HL-60/S4 treated with phorbol 12-myristate 13-acetate at 8.2 ng/mL for 4 days and 3 days (cell line): ENCODE results near the gene C8B.

Experiments
- in situ Hi-C: fragments of 300-500 bp; cut with MboI; formaldehyde crosslinking; loops from 2 replicates; pipeline ENCODE4 v1.15.0; 2022; ENCODE audit warnings: low sequenced_read_pairs

The C8B gene

GRCh38 chr1:56933606-56934005 is 32.2 kb downstream of the C8B start:
- in situ Hi-C loops: no loop called here

DNA sequence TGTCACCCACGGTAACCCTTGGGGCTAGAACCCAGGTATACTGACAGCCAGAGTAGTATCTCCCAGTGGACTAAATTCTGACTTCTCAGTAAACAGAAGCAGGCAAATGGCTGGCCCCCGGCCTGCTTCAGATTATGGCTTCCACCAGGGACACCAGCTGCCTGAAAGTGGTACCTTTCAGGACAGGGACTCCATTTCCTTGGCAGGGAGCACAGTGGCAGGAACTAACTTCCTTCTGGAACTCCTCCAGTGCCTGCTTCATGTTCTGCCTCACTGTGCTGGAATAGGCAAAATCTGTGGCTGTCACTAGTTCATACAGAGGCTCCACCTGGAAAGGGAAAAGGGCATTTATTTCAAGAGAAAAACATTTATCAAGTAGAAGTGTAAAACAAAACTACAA is 32.7 kb downstream of the C8B start:
- in situ Hi-C loops: no loop called here

DNA sequence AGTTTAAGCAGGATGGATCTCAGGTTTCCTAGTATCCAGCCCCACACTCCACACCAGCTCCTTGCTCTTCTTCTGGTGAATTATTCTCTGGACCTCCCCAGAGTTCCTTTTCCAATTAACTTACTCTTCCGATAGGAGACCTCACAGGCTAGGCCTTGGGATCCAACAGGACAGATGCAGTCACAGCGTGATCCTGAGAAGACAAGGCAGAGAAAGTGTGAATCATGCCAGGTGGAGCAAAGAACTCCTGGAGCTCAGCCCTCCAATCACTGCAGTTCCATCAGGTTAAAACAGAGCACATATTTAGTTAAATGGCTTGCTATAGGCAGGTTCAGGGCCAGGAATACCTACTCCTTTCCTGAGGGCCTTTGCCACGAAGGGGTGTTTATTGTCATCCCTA is 34.1 kb downstream of the C8B start:
- in situ Hi-C loops: no loop called here

- in situ Hi-C loops: no loop called here
These were observed 34.6 kb downstream of the C8B start for GRCh38 chr1:56931211-56931610.

DNA sequence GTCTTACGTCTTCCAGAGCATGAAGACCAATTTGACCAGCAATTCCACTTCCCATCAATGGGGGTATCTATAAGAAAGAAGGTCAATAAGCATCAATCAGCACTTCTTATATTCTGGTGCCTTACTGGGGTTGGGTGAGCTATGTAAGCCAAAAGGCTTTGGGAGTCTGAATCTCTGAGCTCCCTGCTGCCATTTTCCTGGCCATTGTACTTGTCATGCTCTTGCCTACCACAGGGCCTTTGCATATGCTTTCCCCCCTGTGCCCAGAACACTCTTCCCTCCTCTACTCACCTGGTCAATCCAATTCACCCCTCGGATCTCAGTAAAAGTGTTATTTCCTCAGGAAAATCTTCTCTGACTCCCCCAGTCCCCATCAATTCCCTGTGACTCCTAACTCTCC is 36.3 kb downstream of the C8B start:
- in situ Hi-C loops: no loop called here

GRCh38 chr1:56927986-56928385 is 37.8 kb downstream of the C8B start:
- in situ Hi-C loops: no loop called here

GRCh38 chr1:56927171-56927570 is 38.6 kb downstream of the C8B start:
- in situ Hi-C loops: no loop called here

DNA sequence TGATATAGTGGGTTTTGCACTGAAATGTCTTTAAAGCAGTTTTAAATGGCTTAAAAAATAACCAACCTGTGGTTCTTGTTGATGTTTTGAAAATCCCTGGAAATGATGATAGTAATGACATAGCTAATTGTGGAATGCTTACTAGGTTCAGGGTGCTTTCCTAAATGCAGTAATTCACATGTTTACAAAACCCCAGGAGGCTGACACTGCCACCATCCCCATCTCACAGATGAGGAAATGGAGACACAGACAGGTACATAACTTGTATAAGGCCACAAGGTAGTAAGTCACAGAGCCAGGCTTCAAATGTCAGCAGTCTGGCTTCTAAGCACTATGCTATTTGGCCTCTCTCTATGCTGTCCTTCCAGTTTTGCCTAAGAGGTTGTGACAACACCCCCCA is 40.6 kb downstream of the C8B start:
- in situ Hi-C loops: no loop called here

- in situ Hi-C loops: no loop called here
These were observed 41.7 kb downstream of the C8B start for GRCh38 chr1:56924116-56924515.

GRCh38 chr1:56923201-56923600 is 42.6 kb downstream of the C8B start:
- in situ Hi-C loops: no loop called here

- in situ Hi-C loops: no loop called here
These were observed 43.3 kb downstream of the C8B start for GRCh38 chr1:56922507-56922906.

- in situ Hi-C loops: no loop called here
These were observed 43.7 kb downstream of the C8B start for GRCh38 chr1:56922070-56922469.

DNA sequence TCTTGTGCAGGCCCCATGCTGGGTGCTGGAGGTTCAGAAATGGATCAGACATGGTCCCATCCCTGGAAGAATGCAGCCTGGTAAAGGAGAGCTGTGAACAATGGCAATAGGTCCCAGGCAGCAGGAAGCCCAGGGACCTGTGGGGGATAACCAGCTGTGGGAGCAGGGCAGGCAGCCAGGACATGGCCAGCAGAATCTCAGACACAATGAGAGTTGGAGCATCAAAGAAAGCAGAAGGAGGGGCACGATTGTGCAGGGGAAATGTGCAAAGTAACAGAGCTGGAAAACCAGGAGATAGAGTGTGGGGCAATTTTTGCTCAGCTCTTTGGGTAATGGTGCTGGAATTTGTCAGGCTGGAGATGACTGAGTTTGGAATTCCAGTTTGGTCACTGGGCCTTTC is 44.3 kb downstream of the C8B start:
- in situ Hi-C loops: no loop called here

GRCh38 chr1:56920591-56921001 is 45.2 kb downstream of the C8B start:
- in situ Hi-C loops: no loop called here

GRCh38 chr1:56917356-56917755 is 48.5 kb downstream of the C8B start:
- in situ Hi-C loops: no loop called here

- in situ Hi-C loops: no loop called here
These were observed 49.2 kb downstream of the C8B start for GRCh38 chr1:56916630-56917029.

- in situ Hi-C loops: no loop called here
These were observed 49.9 kb downstream of the C8B start for GRCh38 chr1:56915960-56916359.

GRCh38 chr1:56912325-56912724 is 53.5 kb downstream of the C8B start:
- in situ Hi-C loops: no loop called here

- in situ Hi-C loops: no loop called here
These were observed 54.5 kb downstream of the C8B start for GRCh38 chr1:56911098-56911938.

DNA sequence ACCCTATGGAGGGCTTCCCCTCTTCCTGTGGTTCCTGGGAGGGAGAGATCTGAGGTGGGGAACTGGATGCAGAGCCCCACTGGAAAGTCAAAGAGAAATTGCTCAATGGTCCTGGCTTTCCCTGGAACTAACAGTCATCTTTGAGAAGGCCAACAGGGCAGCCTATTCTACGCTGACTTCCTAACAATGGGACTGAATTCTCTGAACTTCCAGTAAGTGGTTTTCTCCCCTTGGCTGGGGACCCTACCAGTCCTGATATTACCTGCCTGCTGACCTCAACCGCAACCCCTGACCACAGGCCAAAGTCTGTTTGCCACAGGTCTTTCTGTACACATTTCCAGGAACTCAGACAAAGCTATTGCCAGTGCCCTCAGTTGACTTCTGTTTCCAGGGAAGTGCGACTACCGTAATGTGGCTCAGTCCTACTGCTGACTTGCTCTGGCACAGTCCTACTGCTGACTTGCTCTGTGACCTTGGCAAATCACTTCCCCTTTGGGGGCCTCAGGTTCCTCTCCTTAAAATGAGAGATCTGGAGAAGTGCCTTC is 55.3 kb downstream of the C8B start:
- in situ Hi-C loops: no loop called here

DNA sequence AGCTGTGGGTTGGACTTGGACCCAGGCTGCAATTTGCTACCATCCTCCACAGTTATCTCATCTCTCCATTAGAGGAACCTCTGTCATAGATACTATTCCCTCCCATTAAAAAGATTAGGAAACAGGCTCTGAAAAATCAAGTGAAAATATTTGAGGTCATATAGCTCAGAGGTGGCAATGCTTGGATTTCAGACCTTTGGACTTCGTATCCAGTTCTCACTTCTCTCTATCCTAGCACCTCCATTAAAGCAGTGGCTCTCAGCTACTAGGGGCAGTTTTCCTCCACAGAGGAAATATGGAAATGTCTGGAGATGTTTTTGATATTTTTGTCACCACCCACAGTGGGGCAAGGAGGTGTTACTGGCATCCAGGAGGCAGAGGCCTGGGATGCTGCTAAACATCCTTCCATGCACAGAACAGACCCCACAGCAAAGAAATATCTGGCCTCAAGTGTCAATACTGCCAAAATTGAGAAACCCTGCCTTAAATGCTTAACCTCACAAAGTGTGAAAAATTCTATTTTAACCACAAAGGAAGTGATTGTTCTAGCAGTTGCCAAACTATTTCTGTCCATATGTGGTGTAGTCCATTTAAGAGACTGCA is 57.1 kb downstream of the C8B start:
- in situ Hi-C loops: no loop called here

DNA sequence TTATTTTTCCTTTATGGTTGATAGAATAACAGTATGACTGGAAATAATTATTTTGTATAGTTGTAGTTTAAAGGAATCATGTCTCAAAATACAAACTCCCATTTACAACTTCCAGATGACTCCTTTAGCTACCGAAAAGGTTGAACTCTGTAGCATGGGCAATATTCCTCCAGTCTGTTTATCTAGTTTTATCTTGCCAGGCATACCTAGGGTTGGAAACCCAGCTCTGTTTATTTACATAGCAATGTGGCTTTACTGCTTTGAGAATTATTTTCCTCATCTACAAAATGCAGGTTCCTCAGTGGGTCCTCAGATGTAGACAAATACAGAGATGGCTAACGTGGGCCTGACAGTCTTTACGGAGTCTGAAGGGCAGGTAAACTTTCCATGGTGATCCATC is 60.1 kb downstream of the C8B start:
- in situ Hi-C loops: no loop called here
